HG03103 (cell line): ENCODE measurements around the gene MED20.

Experiments
- ATAC-seq: cut with Tn5 transposase; IDR thresholded peaks from one replicate; pipeline ENCODE4 v1.9.1; 2021; ENCODE audit warnings: low read depth; ENCODE audit not compliant: unreplicated experiment

MED20 gene

DNA sequence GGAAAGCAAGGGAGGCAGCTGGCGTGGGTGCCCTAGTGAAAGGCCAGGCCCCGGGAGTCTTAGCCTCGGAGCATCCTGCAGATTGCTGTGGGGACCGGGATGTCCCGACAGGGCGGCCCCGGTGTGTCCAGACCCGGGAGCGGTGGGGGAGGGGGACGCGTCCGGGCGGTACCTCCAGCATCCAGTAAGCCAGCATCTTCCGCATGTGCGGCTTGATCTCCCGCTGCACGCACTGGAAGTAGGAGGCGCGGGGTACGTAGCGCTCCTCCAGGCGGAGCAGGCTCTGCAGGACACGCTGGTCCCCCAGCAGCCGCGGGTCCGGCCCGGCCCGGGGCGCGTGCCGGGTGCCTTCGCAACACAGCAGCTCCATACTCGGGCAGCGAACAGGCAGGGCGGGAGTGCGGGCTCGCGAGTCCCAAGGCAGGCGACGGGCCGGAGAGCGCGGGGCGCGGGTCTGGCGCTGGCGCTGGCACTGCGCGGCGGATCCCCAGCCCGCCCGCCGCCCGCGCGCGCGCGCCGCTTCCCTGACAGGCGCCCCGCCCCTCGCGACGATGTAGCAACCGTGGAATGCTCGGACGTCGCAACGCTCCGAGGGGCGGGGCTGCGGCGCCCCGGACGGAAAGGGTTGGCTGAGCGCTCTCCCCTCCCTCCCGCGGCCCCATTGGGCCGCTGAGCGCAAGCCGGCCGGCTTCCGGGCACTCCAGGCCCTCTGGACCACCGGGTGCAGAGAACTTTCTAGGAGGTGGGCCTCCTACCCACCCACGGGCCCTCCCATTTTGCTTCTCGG, 20.5 kb upstream of the MED20 start, which contains the start of gene CCND3:
TSS of gene CCND3 (minus strand) at position 529 of the 787 bp plus-strand sequence. CDS start at position 370, 159 bp downstream.
- ATAC-seq = peak; percentile 82

DNA sequence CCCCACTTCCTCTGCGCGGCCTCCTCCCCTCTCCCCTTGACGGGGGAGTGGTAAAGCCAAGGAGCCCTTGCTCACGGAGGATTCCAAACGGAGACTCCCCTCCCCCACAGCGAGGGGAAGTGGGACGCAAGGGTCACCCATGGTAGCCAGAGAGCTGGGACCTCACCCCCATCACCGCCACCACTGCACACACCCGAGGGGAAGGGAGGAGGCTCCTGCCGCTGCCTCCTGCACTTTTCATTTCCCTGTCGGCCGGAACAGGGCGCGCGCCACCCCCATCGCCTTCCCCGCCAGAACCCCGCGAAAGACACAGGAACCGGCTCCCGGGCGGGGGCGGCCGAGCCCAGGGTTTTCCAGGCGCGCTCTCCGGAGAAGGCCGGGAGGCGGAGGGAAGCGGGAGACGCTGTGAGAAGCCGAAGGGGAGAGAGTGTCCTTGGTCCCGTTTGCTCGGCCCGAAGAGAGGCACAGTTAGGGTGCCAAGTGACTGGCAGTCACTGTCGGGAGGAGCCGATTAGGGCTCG, 19.9 kb upstream of the MED20 start:
- no peak for ATAC-seq

GRCh38 chr6:41939848-41940758, 19.2 kb upstream of the MED20 start:
- no peak for ATAC-seq

DNA sequence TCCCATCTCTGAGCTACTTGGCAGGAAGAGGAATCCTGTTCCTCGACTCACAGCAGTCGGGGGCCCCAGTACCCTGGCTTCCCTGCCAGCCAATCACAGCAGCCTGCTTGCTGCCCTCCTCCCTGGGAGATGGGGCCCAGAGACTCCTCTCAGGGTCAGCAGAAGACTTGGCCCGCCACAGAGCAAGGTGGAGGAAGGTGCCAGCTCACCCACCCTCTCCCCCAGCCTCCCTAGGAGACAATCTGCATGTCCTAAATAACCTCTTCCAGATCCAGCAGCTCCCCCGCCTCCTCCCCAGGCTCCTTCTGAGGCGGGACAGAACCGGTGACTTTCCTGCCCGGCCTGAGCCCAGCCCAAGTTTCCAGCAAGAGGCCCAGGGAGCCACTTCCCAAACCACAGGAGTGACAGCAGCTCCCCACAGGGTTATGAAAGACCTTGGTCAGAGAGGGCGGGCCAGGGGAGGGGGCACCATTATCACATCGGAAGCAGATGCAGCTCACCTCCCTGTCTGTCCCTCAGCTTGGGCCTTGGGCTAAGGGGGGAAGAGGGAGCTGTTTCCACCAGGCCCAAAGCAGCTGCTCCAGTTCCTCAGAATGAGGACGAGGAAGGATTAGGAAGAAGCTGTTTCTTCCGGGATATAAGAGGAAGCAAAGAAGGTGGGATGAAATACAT, 18.4 kb upstream of the MED20 start:
- ATAC-seq = no peak

DNA sequence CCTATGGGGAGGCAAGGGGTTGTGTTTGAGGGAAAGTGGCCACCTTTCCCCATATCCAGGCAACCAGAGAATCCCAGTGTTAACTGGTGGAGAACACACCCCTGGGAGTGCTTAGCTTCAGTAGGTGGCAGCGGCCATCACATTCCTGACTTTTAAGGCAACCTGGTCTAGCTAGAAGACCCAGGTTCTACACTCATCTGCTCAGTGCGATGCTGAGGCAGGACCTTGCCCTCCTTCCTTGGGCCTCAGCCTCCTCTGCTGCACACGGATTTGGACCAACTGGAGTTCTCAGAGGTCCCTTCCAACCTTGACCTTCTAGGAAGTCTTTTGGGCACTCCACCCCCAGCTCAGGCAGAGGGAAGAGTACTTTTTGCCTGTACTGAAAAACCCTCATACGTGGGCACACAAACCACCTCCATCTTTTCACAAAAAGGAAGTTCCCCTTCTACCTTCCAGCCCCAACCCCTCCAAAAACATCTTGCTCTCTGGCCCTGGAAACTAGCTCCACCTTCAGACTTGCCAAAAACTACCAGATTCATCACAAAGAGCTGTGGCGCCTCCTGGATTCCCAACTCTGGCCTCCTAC, 17.7 kb upstream of the MED20 start:
- no peak for ATAC-seq

- no peak for ATAC-seq
These were observed 17.1 kb upstream of the MED20 start for GRCh38 chr6:41937861-41938574.

DNA sequence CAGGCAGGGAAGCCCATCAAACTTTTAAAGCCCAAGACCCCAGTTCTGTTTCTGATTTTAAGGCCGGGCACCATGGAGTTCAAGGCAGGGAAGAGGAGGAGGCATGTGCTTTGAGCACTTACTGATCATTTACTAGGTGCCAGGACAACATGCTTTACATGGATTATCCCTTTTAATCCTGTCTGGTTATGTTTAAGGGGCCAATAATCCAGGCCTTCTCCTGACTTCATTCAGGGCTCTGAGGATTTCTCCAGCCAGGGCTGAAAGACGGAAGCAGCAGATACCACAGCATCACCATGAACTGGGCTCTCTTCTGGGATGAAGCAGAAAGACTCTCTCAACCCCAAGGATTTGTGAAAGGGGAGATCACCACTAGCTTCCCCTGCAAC, 16.5 kb upstream of the MED20 start:
- no peak for ATAC-seq

DNA sequence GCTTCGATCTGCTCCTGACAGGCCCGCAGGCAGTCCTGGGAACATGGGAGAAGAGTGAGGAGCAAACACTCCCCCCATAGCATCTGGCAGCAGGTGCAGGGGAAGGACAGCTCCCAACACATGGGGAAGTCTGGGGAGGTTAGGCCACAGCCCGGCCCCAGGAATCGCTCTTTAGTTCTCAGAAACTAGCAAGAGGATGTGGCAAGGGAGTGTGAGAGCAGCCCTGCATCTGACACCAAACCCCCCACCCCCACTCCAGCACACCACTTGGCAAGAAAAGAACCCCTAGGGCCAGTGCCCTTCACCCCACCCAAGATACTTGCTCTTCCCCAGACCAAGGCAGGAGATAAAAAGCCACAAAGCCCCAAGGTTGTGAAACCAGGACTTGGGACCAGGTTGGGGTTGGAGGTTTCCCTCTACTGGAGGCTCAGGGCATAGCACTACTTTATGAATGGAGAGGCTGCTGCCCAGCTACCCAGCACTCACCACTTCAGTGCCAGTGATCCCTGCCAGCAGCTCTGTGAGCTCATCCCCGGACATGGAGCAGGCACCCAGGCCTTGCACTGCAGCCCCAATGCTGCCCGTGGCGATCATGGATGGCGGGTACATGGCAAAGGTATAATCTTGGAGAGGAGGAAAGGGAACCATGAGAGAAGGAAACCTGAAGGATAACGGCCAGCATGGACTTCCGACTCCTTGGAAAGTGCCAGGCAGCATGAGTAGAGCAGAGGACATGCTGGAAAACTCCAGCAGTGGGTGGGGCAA, 15.3 kb upstream of the MED20 start:
- peak; percentile 41 for ATAC-seq

GRCh38 chr6:41935685-41936072, 14.7 kb upstream of the MED20 start:
- ATAC-seq = no peak

DNA sequence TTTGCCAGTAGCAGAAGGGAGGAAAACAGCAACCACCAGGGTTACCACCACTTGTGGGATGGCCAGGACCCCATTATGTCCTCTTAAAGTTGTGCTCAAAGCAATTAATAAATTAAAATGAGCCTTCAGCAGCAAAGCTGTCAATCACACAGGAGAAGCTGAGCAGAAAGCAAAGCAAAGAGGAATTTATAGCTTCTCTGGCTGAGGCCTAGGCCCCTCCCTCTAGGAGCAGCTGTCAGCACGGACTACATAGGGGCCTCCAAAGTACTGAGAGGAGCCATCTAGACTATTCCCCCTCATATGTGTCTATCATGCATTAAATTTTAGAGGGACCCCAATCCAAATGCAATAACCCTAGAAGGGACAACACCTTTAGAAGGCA, 14.2 kb upstream of the MED20 start:
- ATAC-seq = no peak

GRCh38 chr6:41934278-41935192, 13.6 kb upstream of the MED20 start:
- no peak for ATAC-seq

DNA sequence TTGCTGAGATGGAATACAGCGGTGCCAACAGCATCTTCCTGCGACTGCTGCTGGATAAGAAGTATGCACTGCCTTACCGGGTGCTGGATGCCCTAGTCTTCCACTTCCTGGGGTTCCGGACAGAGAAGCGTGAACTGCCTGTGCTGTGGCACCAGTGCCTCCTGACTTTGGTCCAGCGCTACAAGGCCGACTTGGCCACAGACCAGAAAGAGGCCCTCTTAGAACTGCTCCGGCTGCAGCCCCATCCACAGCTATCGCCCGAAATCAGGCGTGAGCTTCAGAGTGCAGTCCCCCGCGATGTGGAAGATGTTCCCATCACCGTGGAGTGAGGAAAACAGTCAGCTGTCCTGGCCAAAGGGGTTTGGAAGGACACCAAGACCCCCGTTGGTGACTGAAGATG, 11.4 kb upstream of the MED20 start:
- no peak for ATAC-seq

- no peak for ATAC-seq
These were observed 10.9 kb upstream of the MED20 start for GRCh38 chr6:41931792-41932191.

GRCh38 chr6:41929924-41930323, 9.0 kb upstream of the MED20 start:
- ATAC-seq = no peak

GRCh38 chr6:41927253-41927652, 6.3 kb upstream of the MED20 start:
- no peak for ATAC-seq

GRCh38 chr6:41922154-41922553, 1.2 kb upstream of the MED20 start:
- no peak for ATAC-seq

GRCh38 chr6:41921712-41921998, 716 bp upstream of the MED20 start:
- peak; percentile 11 for ATAC-seq

DNA sequence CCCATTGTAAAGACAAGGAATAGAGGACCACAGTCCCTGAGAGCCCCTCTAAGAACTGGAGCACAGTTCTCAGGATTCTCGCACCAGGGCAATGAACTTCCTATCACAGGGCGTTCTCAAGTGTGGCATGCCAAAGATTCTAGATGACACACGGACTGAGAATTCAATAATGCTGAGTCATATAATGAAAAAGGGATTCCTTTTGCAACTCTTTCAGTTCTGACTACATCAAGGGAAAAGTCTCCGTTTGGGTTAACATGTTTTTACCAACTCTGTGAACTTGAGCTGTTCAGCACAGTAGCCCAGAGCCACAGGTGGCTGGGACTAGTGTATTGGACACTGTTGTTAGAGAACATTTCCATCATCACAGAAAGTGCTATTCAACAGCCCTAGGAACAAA, 3.4 kb downstream of the MED20 start:
- ATAC-seq = no peak
